Mesendoderm (in vitro differentiated cells): ENCODE results near the gene RRP1.

Source experiments
- DNase-seq: peaks from one replicate; pipeline ENCODE4 v3.0.0; 2013
- H2AK5ac ChIP-seq: 2 replicates; pipeline ENCODE4 v1.6.1; 2013; ENCODE audit warnings: low read length, inconsistent platforms
- H2BK120ac ChIP-seq: 2 replicates; pipeline ENCODE4 v1.6.1; 2013; ENCODE audit warnings: low read depth, mild to moderate bottlenecking, low read length, moderate library complexity, mixed read lengths
- H2BK15ac ChIP-seq: replicated peaks from 2 replicates; pipeline ENCODE4 v1.6.1; 2013; ENCODE audit warnings: low read depth, mild to moderate bottlenecking, moderate library complexity
- H2BK5ac ChIP-seq: 2 replicates; pipeline ENCODE4 v1.6.1; 2013; ENCODE audit warnings: low read length, inconsistent platforms
- H3K18ac ChIP-seq: 2 replicates; pipeline ENCODE4 v1.6.1; 2013; ENCODE audit warnings: mild to moderate bottlenecking, low read length, mixed read lengths
- H3K23ac ChIP-seq: one replicate; pipeline ENCODE4 v1.6.1; 2013; ENCODE audit warnings: low read length
- H3K27ac ChIP-seq: 2 replicates; pipeline ENCODE4 v1.5.1; 2013; ENCODE audit warnings: low read depth, mild to moderate bottlenecking, inconsistent platforms, low read length, moderate library complexity
- H3K27me3 ChIP-seq: 2 replicates; pipeline ENCODE4 v1.6.1; 2013; ENCODE audit warnings: low read length, control low read depth, mild to moderate bottlenecking, inconsistent platforms; ENCODE audit not compliant: insufficient read depth, poor library complexity
- H3K36me3 ChIP-seq: 2 replicates; pipeline ENCODE4 v1.6.1; 2013; ENCODE audit warnings: low read length, inconsistent platforms; ENCODE audit not compliant: control insufficient read depth, insufficient read depth
- H3K4ac ChIP-seq: one replicate; pipeline ENCODE4 v1.6.1; 2013; ENCODE audit warnings: low read depth, mild to moderate bottlenecking, low read length, moderate library complexity
- H3K4me1 ChIP-seq: 2 replicates; pipeline ENCODE4 v1.6.1; 2013; ENCODE audit warnings: low read depth, low read length, inconsistent platforms; ENCODE audit not compliant: control insufficient read depth
- H3K4me2 ChIP-seq: 2 replicates; pipeline ENCODE4 v1.6.1; 2013; ENCODE audit warnings: low read length
- H3K4me3 ChIP-seq: 2 replicates; pipeline ENCODE4 v1.5.1; 2013; ENCODE audit warnings: mild to moderate bottlenecking, low read length
- H3K56ac ChIP-seq: one replicate; pipeline ENCODE4 v1.6.1; 2013; ENCODE audit warnings: low read length
- H3K79me1 ChIP-seq: 2 replicates; pipeline ENCODE4 v1.6.1; 2013; ENCODE audit warnings: low read length, inconsistent platforms
- H3K79me2 ChIP-seq: 2 replicates; pipeline ENCODE4 v1.6.1; 2013; ENCODE audit warnings: mild to moderate bottlenecking, low read length; ENCODE audit not compliant: control insufficient read depth, insufficient read depth
- H3K9ac ChIP-seq: 2 replicates; pipeline ENCODE4 v1.6.1; 2013; ENCODE audit warnings: low read length, inconsistent platforms
- H4K5ac ChIP-seq: one replicate; pipeline ENCODE4 v1.6.1; 2013; ENCODE audit warnings: low read length
- H4K8ac ChIP-seq: one replicate; pipeline ENCODE4 v1.6.1; 2013; ENCODE audit warnings: low read depth, mild to moderate bottlenecking, control low read depth, low read length, moderate library complexity
- WGBS: extraction: QIAGEN DNeasy Blood & Tissue Kit; methylation state at CpG from one replicate; pipeline ENCODE4 v1.1.7; 2013; ENCODE audit warnings: low lambda C conversion rate, missing lambda C conversion rate; ENCODE audit not compliant: insufficient coverage; ENCODE audit errors: extremely low coverage; 5-methylcytosine and 5-hydroxymethylcytosine counted together

RRP1 gene

DNA sequence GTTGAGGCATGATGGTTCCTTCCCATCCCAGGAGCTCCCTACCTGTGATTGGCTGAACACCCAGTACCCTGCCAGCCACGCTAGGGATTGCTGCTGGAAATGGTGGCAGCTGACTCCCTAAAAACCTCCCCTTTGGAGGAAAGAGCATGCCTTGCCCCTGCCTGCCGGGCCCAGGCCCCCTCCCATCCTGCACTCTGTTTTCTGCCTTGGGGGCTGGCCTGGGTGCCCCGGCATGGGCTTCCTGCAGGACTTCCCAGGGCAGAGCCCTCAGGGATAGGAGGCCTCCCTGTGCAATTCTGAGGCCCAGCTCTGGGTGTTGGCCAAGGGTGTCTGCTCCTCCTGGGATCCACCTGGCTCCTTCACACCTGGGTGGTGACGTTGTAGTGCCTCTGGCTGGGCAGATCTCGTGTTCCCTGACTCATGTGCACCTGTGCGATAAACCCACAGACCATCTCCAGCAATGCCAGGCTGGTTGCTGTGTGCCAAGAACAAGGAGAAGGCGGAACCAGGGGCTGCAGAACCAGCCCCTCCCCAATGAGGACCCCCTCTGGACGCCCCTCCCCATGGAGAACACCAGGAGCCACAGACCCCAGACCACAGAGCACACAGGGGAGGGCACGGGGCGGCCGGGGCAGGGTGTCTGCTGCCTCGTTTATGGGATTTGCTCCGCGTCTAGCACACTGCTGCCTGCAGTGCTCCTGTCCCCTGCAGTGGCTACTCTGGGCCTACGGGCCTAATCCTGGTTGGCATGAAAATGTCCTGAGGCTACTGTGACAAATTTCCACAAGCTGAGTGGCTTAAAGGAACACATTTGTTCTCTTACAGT, 26.9 kb upstream of the RRP1 start:
- H3K27ac ChIP-seq = no peak overlapping the region
- H3K27me3 ChIP-seq = no peaks in the 10 kb centered on the region
- WGBS = no CpG with 5 or more reads among the region's 15 CpGs
- no peaks in the 10 kb centered on the region for H3K36me3 ChIP-seq
- H3K9ac ChIP-seq = no peak overlapping the region
- H3K18ac ChIP-seq = no peak overlapping the region
- H4K8ac ChIP-seq = no peak overlapping the region
- no peak overlapping the region for H2BK5ac ChIP-seq
- H2BK15ac ChIP-seq = no peak overlapping the region
- no peaks in the 10 kb centered on the region for H3K79me1 ChIP-seq
- H3K79me2 ChIP-seq = no peaks in the 10 kb centered on the region
- no peak overlapping the region for H2AK5ac ChIP-seq
- no peak overlapping the region for H2BK120ac ChIP-seq
- H3K56ac ChIP-seq = no peak overlapping the region
- no peak overlapping the region for H3K4ac ChIP-seq
- H3K4me2 ChIP-seq = no peak overlapping the region
- H3K4me1 ChIP-seq = no peaks in the 10 kb centered on the region
- no peak overlapping the region for H3K4me3 ChIP-seq
- no peak overlapping the region for H4K5ac ChIP-seq
- no peak overlapping the region for H3K23ac ChIP-seq
- no peak for DNase-seq

DNA sequence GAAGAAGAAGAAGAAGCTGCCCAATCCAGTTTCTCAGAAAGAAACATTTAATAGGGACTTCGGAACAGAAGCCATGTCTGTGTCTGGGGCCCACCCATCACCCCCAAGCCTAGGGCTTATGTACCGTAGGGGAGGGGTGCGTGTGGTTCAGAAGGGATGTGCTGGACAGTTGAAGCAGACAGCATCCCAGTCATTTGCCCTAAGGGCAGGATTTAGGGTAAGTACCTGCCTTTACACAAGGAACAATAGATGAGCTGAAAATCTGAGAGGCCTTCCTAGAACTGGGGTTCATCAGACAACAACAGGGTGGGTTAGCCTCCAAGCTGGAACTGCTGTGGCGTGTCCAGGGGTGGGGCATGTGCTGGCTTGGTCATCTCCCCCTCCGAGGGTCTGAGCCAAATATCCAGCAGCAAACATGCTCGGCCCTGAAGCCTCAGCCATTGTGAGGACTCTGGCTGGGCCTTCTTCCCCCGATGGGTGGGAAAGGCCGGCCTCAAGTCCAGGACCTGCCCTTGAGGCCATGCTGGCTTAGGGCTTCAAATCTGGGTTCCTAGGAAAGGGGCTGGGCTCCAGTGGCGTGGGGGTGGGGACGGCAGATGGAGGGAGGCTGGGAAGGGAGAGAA, 25.4 kb upstream of the RRP1 start:
- no CpG with 5 or more reads among the region's 10 CpGs for WGBS
- H3K4ac ChIP-seq = no peak overlapping the region
- no peaks in the 10 kb centered on the region for H3K27me3 ChIP-seq
- no peak overlapping the region for H4K5ac ChIP-seq
- H3K36me3 ChIP-seq = no peaks in the 10 kb centered on the region
- no peaks in the 10 kb centered on the region for H3K79me1 ChIP-seq
- no peak overlapping the region for H2BK5ac ChIP-seq
- no peak overlapping the region for H3K56ac ChIP-seq
- no peak overlapping the region for H2AK5ac ChIP-seq
- no peak overlapping the region for H3K4me2 ChIP-seq
- H3K79me2 ChIP-seq = no peaks in the 10 kb centered on the region
- no peak overlapping the region for H3K27ac ChIP-seq
- no peak overlapping the region for H3K18ac ChIP-seq
- DNase-seq = no peak
- no peak overlapping the region for H3K4me3 ChIP-seq
- no peak overlapping the region for H2BK15ac ChIP-seq
- H4K8ac ChIP-seq = no peak overlapping the region
- no peak overlapping the region for H2BK120ac ChIP-seq
- H3K9ac ChIP-seq = no peak overlapping the region
- peaks cover 2% of the 10 kb centered on the region for H3K4me1 ChIP-seq
- H3K23ac ChIP-seq = no peak overlapping the region

DNA sequence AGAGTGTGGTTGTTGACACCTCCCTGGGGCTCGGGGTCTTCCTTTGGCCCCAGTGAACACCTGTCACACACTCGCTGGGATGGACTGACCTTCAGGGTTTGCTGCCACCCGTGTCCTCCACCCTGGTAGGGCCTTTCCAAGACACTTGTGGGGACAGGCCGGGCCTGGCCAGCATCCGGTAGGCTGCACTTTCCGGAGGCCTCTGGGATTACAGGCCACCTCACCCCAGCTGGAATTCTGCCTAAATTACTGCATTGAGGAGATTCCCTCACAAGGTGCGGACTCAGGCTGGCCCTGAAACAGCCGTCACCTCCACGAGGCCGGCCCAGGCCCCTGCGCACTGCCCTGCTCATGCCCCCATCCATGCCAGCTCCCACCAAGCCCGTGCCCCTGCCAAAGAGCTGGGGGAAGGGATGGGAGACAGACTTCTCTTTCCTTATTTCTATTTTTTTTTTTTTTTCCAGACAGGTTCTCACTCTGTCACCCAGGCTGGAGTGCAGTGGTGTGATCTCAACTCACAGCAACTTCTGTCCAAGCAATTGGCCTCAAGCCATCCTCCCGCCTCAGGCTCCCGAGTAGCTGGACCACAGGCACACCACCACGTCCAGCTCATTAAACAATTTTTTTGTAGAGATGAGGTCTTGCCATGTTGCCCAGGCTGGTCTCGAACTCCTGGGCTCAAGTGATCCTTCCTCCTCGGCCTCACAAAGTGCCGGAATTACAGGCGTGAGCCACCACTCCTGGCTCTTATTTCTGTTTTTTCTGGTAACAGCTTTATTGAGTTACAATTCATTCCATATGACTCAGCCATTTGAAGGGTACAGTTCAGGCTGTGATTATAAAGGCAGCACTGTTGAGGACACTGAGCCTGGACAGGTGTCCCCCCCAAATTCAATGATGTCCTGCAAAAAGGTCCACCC, 24.5 kb upstream of the RRP1 start:
- H2BK120ac ChIP-seq = no peak overlapping the region
- no peak overlapping the region for H3K4me2 ChIP-seq
- H2BK15ac ChIP-seq = no peak overlapping the region
- no peak overlapping the region for H4K8ac ChIP-seq
- no peak overlapping the region for H3K18ac ChIP-seq
- H4K5ac ChIP-seq = no peak overlapping the region
- no peak overlapping the region for H3K56ac ChIP-seq
- H3K4ac ChIP-seq = no peak overlapping the region
- WGBS = no CpG with 5 or more reads among the region's 19 CpGs
- H3K23ac ChIP-seq = no peak overlapping the region
- H3K4me1 ChIP-seq = peaks cover 2% of the 10 kb centered on the region
- H3K9ac ChIP-seq = no peak overlapping the region
- H3K4me3 ChIP-seq = no peak overlapping the region
- no peaks in the 10 kb centered on the region for H3K36me3 ChIP-seq
- H2AK5ac ChIP-seq = no peak overlapping the region
- no peak for DNase-seq
- no peaks in the 10 kb centered on the region for H3K79me1 ChIP-seq
- H3K27ac ChIP-seq = no peak overlapping the region
- no peaks in the 10 kb centered on the region for H3K27me3 ChIP-seq
- no peaks in the 10 kb centered on the region for H3K79me2 ChIP-seq
- no peak overlapping the region for H2BK5ac ChIP-seq

DNA sequence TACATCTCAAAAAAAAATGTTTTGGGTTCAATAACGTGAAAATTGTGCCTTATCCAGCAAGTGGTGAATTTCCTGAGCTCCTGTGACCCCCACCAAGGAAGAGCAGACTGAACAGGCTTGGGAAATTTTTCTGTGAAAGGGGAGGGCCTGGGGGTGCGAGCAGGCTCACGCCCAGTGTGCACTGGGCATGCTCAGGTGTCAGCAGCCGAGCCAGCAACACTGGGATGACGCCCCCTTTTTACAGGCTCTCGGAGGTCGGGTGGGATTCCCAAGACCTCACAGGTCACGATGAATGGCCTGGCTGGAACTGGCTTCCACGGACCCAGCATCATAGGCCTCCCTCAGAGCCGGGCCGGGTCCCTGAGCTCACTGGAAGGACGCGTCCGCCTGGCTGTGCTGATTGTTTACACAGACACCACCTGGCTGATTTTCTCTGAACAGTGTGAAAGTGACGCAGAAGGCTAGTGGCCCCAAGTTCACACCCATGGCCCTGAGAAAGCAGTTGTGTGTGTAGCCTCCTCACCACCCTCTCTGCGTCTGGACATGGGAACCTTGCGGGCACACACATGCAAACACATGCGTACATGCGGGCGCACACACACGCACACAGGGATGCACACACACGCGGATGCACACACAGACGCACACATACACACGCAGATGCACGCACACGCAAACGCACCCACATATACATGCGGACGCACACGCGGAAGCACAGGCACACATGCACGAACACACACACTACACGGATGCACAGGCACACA, 22.5 kb upstream of the RRP1 start:
- H3K4me3 ChIP-seq = no peak overlapping the region

DNA sequence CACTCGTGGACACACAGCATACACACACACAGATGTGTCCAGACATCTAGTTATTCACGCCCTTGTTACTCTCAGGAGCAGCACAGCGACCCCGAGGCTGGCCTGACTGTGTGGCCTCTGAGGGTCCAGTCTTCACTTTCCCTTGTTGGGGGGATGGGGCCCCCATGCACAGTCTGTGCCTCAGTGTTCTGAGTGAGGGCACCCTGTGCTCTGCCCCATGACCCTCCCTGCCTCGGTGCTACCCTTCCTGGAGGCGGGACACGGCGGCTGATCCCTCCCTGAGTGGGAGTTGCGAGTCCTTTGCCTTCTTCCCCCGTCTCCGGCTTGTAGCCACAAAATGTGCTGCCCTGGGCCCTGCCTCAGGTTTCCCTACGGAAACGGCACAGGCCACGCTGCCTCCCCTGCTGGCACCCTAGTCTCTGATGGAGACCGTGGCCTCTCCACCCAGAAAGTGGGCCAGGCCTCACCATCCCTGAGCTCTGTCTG, 21.8 kb upstream of the RRP1 start:
- H3K4ac ChIP-seq = no peak overlapping the region
- no peak overlapping the region for H4K5ac ChIP-seq
- peak overlapping the region; percentile 17 for H3K9ac ChIP-seq
- no CpG with 5 or more reads among the region's 15 CpGs for WGBS
- peaks cover 5% of the 10 kb centered on the region for H3K4me1 ChIP-seq
- H2BK120ac ChIP-seq = no peak overlapping the region
- peak overlapping the region; percentile 56 for H3K56ac ChIP-seq
- H3K4me2 ChIP-seq = no peak overlapping the region
- H3K4me3 ChIP-seq = no peak overlapping the region
- no peaks in the 10 kb centered on the region for H3K27me3 ChIP-seq
- H3K18ac ChIP-seq = peak overlapping the region; percentile 16
- no peak overlapping the region for H2BK5ac ChIP-seq
- H2AK5ac ChIP-seq = peak overlapping the region; percentile 35
- H2BK15ac ChIP-seq = no peak overlapping the region
- H3K23ac ChIP-seq = no peak overlapping the region
- no peak overlapping the region for H4K8ac ChIP-seq
- DNase-seq = no peak
- H3K79me1 ChIP-seq = no peaks in the 10 kb centered on the region
- no peaks in the 10 kb centered on the region for H3K79me2 ChIP-seq
- H3K36me3 ChIP-seq = no peaks in the 10 kb centered on the region
- no peak overlapping the region for H3K27ac ChIP-seq

More for the DNA sequence above, 22.5 kb upstream of the RRP1 start:
- Histone ChIP-seq H3K56ac (peak overlapping the region; percentile 0), H2BK5ac (no peak overlapping the region), H2AK5ac (no peak overlapping the region), H2BK15ac (no peak overlapping the region), H3K23ac (no peak overlapping the region), H3K4me1 (peaks cover 5% of the 10 kb centered on the region), H2BK120ac (no peak overlapping the region), H3K36me3 (no peaks in the 10 kb centered on the region), H3K4me2 (no peak overlapping the region), H4K8ac (no peak overlapping the region), H3K27me3 (no peaks in the 10 kb centered on the region), H4K5ac (no peak overlapping the region), H3K27ac (no peak overlapping the region), H3K4ac (no peak overlapping the region), H3K79me2 (no peaks in the 10 kb centered on the region), H3K18ac (no peak overlapping the region), H3K9ac (no peak overlapping the region), H3K79me1 (no peaks in the 10 kb centered on the region)
- DNase-seq = no peak
- no CpG with 5 or more reads among the region's 34 CpGs for WGBS
